Neutrophil (primary cell): ENCODE measurements around the gene RNPEP.
"Not testable (repeated sequence)": the region's sequence is repeated elsewhere in the genome, so short reads cannot be mapped to it uniquely, and the experiment has no call there.

Experiments
- H3K27ac ChIP-seq: fragments of 200-600 bp; sonication (generic); 2 replicates; pipeline ENCODE4 v1.5.1; 2016; ENCODE audit warnings: mild to moderate bottlenecking, moderate library complexity
- H3K27me3 ChIP-seq: fragments of 200-600 bp; sonication (generic); 2 replicates; pipeline ENCODE4 v1.6.0; 2016; ENCODE audit warnings: mild to moderate bottlenecking
- H3K36me3 ChIP-seq: fragments of 200-600 bp; sonication (generic); 2 replicates; pipeline ENCODE4 v1.5.1; 2017
- H3K4me1 ChIP-seq, 2 experiments: fragments of 200-600 bp in 1 of 2; sonication (generic) in 1 of 2; 1 replicate in 1 of 2; 2 replicates in 1 of 2; pipeline versions ENCODE4 v1.5.1 to v1.6.1; 2013 to 2016; ENCODE audit warnings: low read depth in 1 of 2, low read length in 1 of 2, mild to moderate bottlenecking in 1 of 2, moderate library complexity in 1 of 2; ENCODE audit not compliant: control insufficient read depth in 1 of 2, insufficient read depth in 1 of 2
- H3K4me3 ChIP-seq, 2 experiments: fragments of 200-600 bp in 1 of 2; sonication (generic) in 1 of 2; 1 replicate in 1 of 2; 2 replicates in 1 of 2; pipeline ENCODE4 v1.5.1; 2013 to 2016; ENCODE audit warnings: low read depth in 1 of 2, low read length in 1 of 2, mild to moderate bottlenecking in 1 of 2, moderate library complexity in 1 of 2
- H3K9me3 ChIP-seq: fragments of 200-600 bp; sonication (generic); 2 replicates; pipeline ENCODE4 v1.5.1; 2016
- CTCF ChIP-seq: fragments of 200-600 bp; sonication (generic); IDR thresholded peaks from 2 replicates; pipeline ENCODE4 v1.5.1; 2016; ENCODE audit warnings: antibody characterized with exemption

RNPEP gene

GRCh38 chr1:202046227-202046626, 63.8 kb downstream of the RNPEP start:
- no peak overlapping the region for H3K4me3 ChIP-seq
- no peaks in the 10 kb centered on the region for H3K9me3 ChIP-seq
- H3K36me3 ChIP-seq = no peaks in the 10 kb centered on the region
- no peak overlapping the region for H3K27ac ChIP-seq
- TF ChIP-seq CTCF = no peak
- H3K27me3 ChIP-seq = peaks cover 4% of the 10 kb centered on the region
- H3K4me1 ChIP-seq = no peaks in the 10 kb centered on the region

- TF ChIP-seq CTCF = no peak
- Histone ChIP-seq H3K4me3 (no peak overlapping the region), H3K4me1 (no peaks in the 10 kb centered on the region), H3K9me3 (no peaks in the 10 kb centered on the region), H3K27me3 (peaks cover 4% of the 10 kb centered on the region), H3K27ac (no peak overlapping the region), H3K36me3 (no peaks in the 10 kb centered on the region)
Observed at GRCh38 chr1:202046748-202047708, 64.6 kb downstream of the RNPEP start.

- Histone ChIP-seq H3K27ac (no peak overlapping the region), H3K9me3 (no peaks in the 10 kb centered on the region), H3K4me1 (no peaks in the 10 kb centered on the region), H3K36me3 (no peaks in the 10 kb centered on the region), H3K4me3 (no peak overlapping the region), H3K27me3 (peaks cover 4% of the 10 kb centered on the region)
- TF ChIP-seq CTCF = no peak
Observed at GRCh38 chr1:202047977-202048376, 65.5 kb downstream of the RNPEP start.

- Histone ChIP-seq H3K27me3 (peaks cover 4% of the 10 kb centered on the region), H3K4me3 (no peak overlapping the region), H3K36me3 (no peaks in the 10 kb centered on the region), H3K4me1 (no peaks in the 10 kb centered on the region), H3K9me3 (no peaks in the 10 kb centered on the region), H3K27ac (no peak overlapping the region)
- no peak for TF ChIP-seq CTCF
Observed at GRCh38 chr1:202049129-202049528, 66.7 kb downstream of the RNPEP start.

- no peaks in the 10 kb centered on the region for H3K9me3 ChIP-seq
- TF ChIP-seq CTCF = no peak
- no peak overlapping the region for H3K4me3 ChIP-seq
- H3K4me1 ChIP-seq = no peaks in the 10 kb centered on the region
- no peak overlapping the region for H3K27ac ChIP-seq
- no peaks in the 10 kb centered on the region for H3K27me3 ChIP-seq
- H3K36me3 ChIP-seq = no peaks in the 10 kb centered on the region
Observed at GRCh38 chr1:202054094-202054493, 71.6 kb downstream of the RNPEP start.

- H3K36me3 ChIP-seq, H3K4me3 ChIP-seq, H3K4me1 ChIP-seq, H3K9me3 ChIP-seq, H3K27me3 ChIP-seq, H3K27ac ChIP-seq: not testable (repeated sequence)
Observed at GRCh38 chr1:202054673-202055072, 72.2 kb downstream of the RNPEP start.
